ENCODE data around the gene KPNA1. TPM values are rescaled to one million over a fixed set of nuclear protein-coding genes. Genes with fewer than 3 reads are reported as not detected.

Gene KPNA1
- total RNA-seq, 4 donors from 2014 or later = 25.0 to 49.5 (median 37.0) TPM

DNA sequence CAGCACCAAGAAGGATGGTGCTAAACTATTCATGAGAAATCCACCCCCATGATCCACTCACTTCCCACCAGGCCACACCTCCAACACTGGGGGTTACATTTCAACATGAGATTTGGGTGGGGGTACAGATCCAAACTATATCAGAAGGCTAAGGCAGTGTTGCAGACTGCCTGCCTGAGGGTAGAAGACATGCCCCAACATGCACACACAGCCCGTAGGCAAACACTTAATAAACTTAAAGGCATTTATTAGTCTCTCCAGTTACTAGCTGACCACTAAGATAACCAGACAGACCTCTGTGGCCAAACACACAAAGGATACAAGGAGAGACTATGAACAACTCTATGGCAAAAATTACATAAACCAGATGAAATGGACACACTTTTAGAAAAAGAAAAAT lies 120.6 kb downstream of the KPNA1 start:
- 48% methylated on average over 1 of the region's 1 CpG for WGBS
- Histone ChIP-seq H3K27ac (no peak overlapping the region), H3K4me1 (no peaks in the 10 kb centered on the region), H3K4me3 (no peak overlapping the region), H3K36me3 (peaks cover 6% of the 10 kb centered on the region), H3K9me3 (no peaks in the 10 kb centered on the region), H3K27me3 (no peaks in the 10 kb centered on the region)
- TF ChIP-seq EP300 (IDR thresholded peaks at IDR 0.05) (no peak), POLR2AphosphoS5 (IDR thresholded peaks at IDR 0.05) (no peak)
- DNase-seq (ENCODE audit: low spot score in 2 of 2) = no peak

DNA sequence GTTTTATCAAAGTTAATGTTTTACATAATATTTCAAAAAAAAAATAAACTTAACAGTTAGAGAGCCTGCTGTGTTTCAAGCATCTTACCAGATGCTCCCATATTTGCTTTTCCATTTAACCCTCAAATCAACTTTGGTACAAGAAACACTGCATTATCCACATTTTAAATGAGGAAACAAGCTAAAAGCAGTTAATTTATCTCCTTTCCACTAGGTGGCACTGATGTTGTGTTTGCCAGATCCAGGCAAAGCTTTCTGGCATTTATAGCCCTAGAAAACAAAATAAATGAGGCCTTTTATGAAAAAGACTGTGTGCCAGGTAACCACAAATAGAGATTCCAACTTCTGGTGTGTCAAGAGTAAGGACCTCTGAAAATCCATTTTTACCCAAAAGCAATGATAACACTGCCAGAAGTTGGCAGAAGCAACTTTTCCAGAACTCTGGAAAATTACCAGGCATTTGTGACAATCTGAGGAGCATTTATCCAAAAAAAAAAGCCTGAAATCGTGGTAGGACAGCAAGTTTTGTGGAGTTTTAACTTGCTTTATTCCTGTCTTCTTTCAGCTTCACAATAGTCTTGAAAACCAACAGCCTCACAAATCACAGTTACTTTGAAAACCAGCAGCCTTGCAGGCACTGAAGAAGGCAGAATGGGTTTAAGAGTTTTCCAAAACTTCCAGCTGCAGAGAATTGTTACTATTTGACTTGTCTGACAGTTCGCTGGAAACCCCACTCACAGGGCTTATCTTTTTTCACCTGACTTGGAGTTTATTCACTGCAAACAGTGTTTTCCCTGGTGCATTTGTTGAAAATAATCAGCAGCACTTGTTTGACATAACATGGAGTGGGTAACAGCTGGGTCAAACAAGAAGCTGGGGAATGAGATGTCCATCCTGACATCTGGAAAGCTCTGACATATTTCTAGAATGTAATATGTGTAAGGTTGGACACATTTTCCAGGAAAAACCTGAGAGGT lies 121.6 kb downstream of the KPNA1 start:
- WGBS = 51% methylated on average over 2 of the region's 2 CpGs

GRCh38 chr3:122391681-122392446 lies 122.9 kb downstream of the KPNA1 start:
- Histone ChIP-seq H3K27ac (no peak overlapping the region), H3K27me3 (no peaks in the 10 kb centered on the region), H3K4me3 (no peak overlapping the region), H3K9me3 (no peaks in the 10 kb centered on the region), H3K36me3 (peaks cover 6% of the 10 kb centered on the region), H3K4me1 (peaks cover under 1% of the 10 kb centered on the region)
- TF ChIP-seq EP300 (IDR thresholded peaks at IDR 0.05) = no peak
- TF ChIP-seq, protein P1, sequence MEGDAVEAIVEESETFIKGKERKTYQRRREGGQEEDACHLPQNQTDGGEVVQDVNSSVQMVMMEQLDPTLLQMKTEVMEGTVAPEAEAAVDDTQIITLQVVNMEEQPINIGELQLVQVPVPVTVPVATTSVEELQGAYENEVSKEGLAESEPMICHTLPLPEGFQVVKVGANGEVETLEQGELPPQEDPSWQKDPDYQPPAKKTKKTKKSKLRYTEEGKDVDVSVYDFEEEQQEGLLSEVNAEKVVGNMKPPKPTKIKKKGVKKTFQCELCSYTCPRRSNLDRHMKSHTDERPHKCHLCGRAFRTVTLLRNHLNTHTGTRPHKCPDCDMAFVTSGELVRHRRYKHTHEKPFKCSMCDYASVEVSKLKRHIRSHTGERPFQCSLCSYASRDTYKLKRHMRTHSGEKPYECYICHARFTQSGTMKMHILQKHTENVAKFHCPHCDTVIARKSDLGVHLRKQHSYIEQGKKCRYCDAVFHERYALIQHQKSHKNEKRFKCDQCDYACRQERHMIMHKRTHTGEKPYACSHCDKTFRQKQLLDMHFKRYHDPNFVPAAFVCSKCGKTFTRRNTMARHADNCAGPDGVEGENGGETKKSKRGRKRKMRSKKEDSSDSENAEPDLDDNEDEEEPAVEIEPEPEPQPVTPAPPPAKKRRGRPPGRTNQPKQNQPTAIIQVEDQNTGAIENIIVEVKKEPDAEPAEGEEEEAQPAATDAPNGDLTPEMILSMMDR (IDR thresholded peaks at IDR 0.05) = no peak
- no peak for TF ChIP-seq POLR2AphosphoS5 (IDR thresholded peaks at IDR 0.05)
- TF ChIP-seq POLR2A (IDR thresholded peaks at IDR 0.05) = no peak
- DNase-seq (ENCODE audit: low spot score in 2 of 2) = no peak
- WGBS = 89% methylated on average over 2 of the region's 2 CpGs

More for the DNA sequence above, 121.6 kb downstream of the KPNA1 start:
- TF ChIP-seq EP300 (IDR thresholded peaks at IDR 0.05) (no peak), POLR2A (IDR thresholded peaks at IDR 0.05) (no peak), POLR2AphosphoS5 (IDR thresholded peaks at IDR 0.05) (no peak)
- TF ChIP-seq, protein P1 (IDR thresholded peaks at IDR 0.05) = peak; percentile 30 to 56
- H3K4me3 ChIP-seq = no peak overlapping the region
- no peaks in the 10 kb centered on the region for H3K27me3 ChIP-seq
- H3K4me1 ChIP-seq = no peaks in the 10 kb centered on the region
- H3K9me3 ChIP-seq = no peaks in the 10 kb centered on the region
- DNase-seq (ENCODE audit: low spot score in 2 of 2) = no peak
- no peak overlapping the region for H3K27ac ChIP-seq
- peaks cover 6% of the 10 kb centered on the region for H3K36me3 ChIP-seq

GRCh38 chr3:122390665-122391064 lies 124.1 kb downstream of the KPNA1 start:
- no peak overlapping the region for H3K27ac ChIP-seq
- H3K4me3 ChIP-seq = no peak overlapping the region
- DNase-seq (ENCODE audit: low spot score in 2 of 2) = no peak
- no peaks in the 10 kb centered on the region for H3K27me3 ChIP-seq
- H3K36me3 ChIP-seq = peaks cover 6% of the 10 kb centered on the region
- peaks cover 4% of the 10 kb centered on the region for H3K4me1 ChIP-seq
- no peak for TF ChIP-seq POLR2A (IDR thresholded peaks at IDR 0.05)
- TF ChIP-seq, protein P1 (IDR thresholded peaks at IDR 0.05) = no peak
- no peak for TF ChIP-seq EP300 (IDR thresholded peaks at IDR 0.05)
- no peak for TF ChIP-seq POLR2AphosphoS5 (IDR thresholded peaks at IDR 0.05)
- WGBS = 72% methylated on average over 4 of the region's 4 CpGs
- H3K9me3 ChIP-seq = no peaks in the 10 kb centered on the region

DNA sequence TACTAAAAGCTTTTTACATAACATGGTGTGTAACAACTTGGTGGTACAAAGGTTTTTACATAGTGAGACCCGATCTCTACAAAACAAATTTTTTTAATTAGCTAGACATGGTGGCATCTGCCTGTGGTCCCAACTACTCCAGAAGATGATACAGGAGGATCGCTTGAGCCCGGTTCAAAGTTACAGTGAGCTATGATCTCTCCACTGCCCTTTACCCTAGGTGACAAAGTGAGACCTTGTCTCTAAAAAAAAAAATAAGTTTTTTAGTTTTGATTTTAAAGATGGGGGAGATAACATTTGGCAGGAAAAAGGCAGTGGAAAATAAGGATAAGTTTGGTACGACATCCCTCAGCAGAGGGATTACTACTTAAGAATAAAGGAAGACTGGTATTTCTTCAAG lies 124.8 kb downstream of the KPNA1 start:
- Histone ChIP-seq H3K36me3 (peaks cover 6% of the 10 kb centered on the region), H3K27ac (no peak overlapping the region), H3K27me3 (no peaks in the 10 kb centered on the region), H3K4me3 (no peak overlapping the region), H3K9me3 (no peaks in the 10 kb centered on the region), H3K4me1 (peaks cover 12% of the 10 kb centered on the region)
- WGBS = 88% methylated on average over 4 of the region's 4 CpGs
- TF ChIP-seq POLR2A (IDR thresholded peaks at IDR 0.05) (no peak), EP300 (IDR thresholded peaks at IDR 0.05) (no peak), POLR2AphosphoS5 (IDR thresholded peaks at IDR 0.05) (no peak)
- TF ChIP-seq, protein P1 (IDR thresholded peaks at IDR 0.05) = no peak
- DNase-seq (ENCODE audit: low spot score in 2 of 2) = no peak
